ENCODE data around the gene CARMIL1.

The CARMIL1 gene

GRCh38 chr6:25344827-25345226, 65.7 kb downstream of the CARMIL1 start:
- Histone ChIP-seq H3K36me3 (ENCODE audit: insufficient read depth, low read length) (no peaks in the 10 kb centered on the region), H3K27me3 (ENCODE audit: insufficient read depth, low read length, poor library complexity, severe bottlenecking) (no peaks in the 10 kb centered on the region), H4K20me1 (ENCODE audit: insufficient read depth, low read length, poor library complexity, severe bottlenecking) (peaks cover 3% of the 10 kb centered on the region), H3K79me2 (ENCODE audit: insufficient read depth, low read length) (no peaks in the 10 kb centered on the region; the same call in 1 of the 2 replicates), H3K4me3 (ENCODE audit: low read length, poor library complexity, severe bottlenecking) (no peak overlapping the region), H2AFZ (ENCODE audit: low read length) (no peak overlapping the region), H3K4me1 (ENCODE audit: insufficient read depth, low read length, poor library complexity, severe bottlenecking) (peaks cover 12% of the 10 kb centered on the region), H3K9ac (ENCODE audit: low read depth, low read length, poor library complexity, severe bottlenecking) (no peak overlapping the region), H3F3A (ENCODE audit: low read depth) (no peaks in the 10 kb centered on the region), H3K9me3 (ENCODE audit: insufficient read depth, low read depth, low read length) (no peaks in the 10 kb centered on the region), H3K9me2 (replicated peaks; ENCODE audit: low read depth, low read length) (no peaks in the 10 kb centered on the region), H3K4me2 (ENCODE audit: low read depth, low read length, poor library complexity, severe bottlenecking) (no peak overlapping the region)
- TF ChIP-seq CTCF (conservative IDR thresholded peaks at IDR 0.05; ENCODE audit: low read length), result no peak
- TF ChIP-seq EZH2phosphoT487 (IDR thresholded peaks at IDR 0.05; ENCODE audit: borderline replicate concordance), result no peak

GRCh38 chr6:25346064-25346463, 66.9 kb downstream of the CARMIL1 start:
- Histone ChIP-seq H3K79me2 (ENCODE audit: insufficient read depth, low read length) (no peaks in the 10 kb centered on the region), H3F3A (ENCODE audit: low read depth) (no peaks in the 10 kb centered on the region), H3K9me3 (ENCODE audit: insufficient read depth, low read depth, low read length) (no peaks in the 10 kb centered on the region), H2AFZ (ENCODE audit: low read length) (no peak overlapping the region), H3K4me1 (ENCODE audit: insufficient read depth, low read length, poor library complexity, severe bottlenecking) (peaks cover 7% of the 10 kb centered on the region), H3K9ac (ENCODE audit: low read depth, low read length, poor library complexity, severe bottlenecking) (no peak overlapping the region), H3K4me3 (ENCODE audit: low read length, poor library complexity, severe bottlenecking) (no peak overlapping the region), H3K4me2 (ENCODE audit: low read depth, low read length, poor library complexity, severe bottlenecking) (no peak overlapping the region), H3K27me3 (ENCODE audit: insufficient read depth, low read length, poor library complexity, severe bottlenecking) (no peaks in the 10 kb centered on the region), H3K9me2 (replicated peaks; ENCODE audit: low read depth, low read length) (no peaks in the 10 kb centered on the region), H4K20me1 (ENCODE audit: insufficient read depth, low read length, poor library complexity, severe bottlenecking) (peaks cover 3% of the 10 kb centered on the region), H3K36me3 (ENCODE audit: insufficient read depth, low read length) (no peaks in the 10 kb centered on the region)
- TF ChIP-seq CTCF (conservative IDR thresholded peaks at IDR 0.05; ENCODE audit: low read length) (no peak), EZH2phosphoT487 (IDR thresholded peaks at IDR 0.05; ENCODE audit: borderline replicate concordance) (no peak)

GRCh38 chr6:25350573-25350972, 71.4 kb downstream of the CARMIL1 start:
- Histone ChIP-seq H3K4me2 (ENCODE audit: low read depth, low read length, poor library complexity, severe bottlenecking) (no peak overlapping the region), H3F3A (ENCODE audit: low read depth) (no peaks in the 10 kb centered on the region), H3K4me1 (ENCODE audit: insufficient read depth, low read length, poor library complexity, severe bottlenecking) (peaks cover 9% of the 10 kb centered on the region), H3K36me3 (ENCODE audit: insufficient read depth, low read length) (no peaks in the 10 kb centered on the region), H3K9ac (ENCODE audit: low read depth, low read length, poor library complexity, severe bottlenecking) (no peak overlapping the region), H2AFZ (ENCODE audit: low read length) (no peak overlapping the region), H3K4me3 (ENCODE audit: low read length, poor library complexity, severe bottlenecking) (no peak overlapping the region), H4K20me1 (ENCODE audit: insufficient read depth, low read length, poor library complexity, severe bottlenecking) (no peaks in the 10 kb centered on the region), H3K79me2 (ENCODE audit: insufficient read depth, low read length) (peaks cover 6% of the 10 kb centered on the region; the same call in 1 of the 2 replicates), H3K9me2 (replicated peaks; ENCODE audit: low read depth, low read length) (no peaks in the 10 kb centered on the region), H3K27me3 (ENCODE audit: insufficient read depth, low read length, poor library complexity, severe bottlenecking) (no peaks in the 10 kb centered on the region), H3K9me3 (ENCODE audit: insufficient read depth, low read depth, low read length) (no peaks in the 10 kb centered on the region)
- TF ChIP-seq CTCF (conservative IDR thresholded peaks at IDR 0.05; ENCODE audit: low read length), result peak; percentile 41
- no peak for TF ChIP-seq EZH2phosphoT487 (IDR thresholded peaks at IDR 0.05; ENCODE audit: borderline replicate concordance)
